ENCODE results near the gene TBC1D17.

- TF ChIP-seq POLR2A (IDR thresholded peaks at IDR 0.05) (no peak), CTCF (IDR thresholded peaks at IDR 0.05) (no peak)
These were observed 1.2 kb downstream of the TBC1D17 start for GRCh38 chr19:49878744-49879070.
